ENCODE measurements around the gene PADI4.

Gene PADI4

DNA sequence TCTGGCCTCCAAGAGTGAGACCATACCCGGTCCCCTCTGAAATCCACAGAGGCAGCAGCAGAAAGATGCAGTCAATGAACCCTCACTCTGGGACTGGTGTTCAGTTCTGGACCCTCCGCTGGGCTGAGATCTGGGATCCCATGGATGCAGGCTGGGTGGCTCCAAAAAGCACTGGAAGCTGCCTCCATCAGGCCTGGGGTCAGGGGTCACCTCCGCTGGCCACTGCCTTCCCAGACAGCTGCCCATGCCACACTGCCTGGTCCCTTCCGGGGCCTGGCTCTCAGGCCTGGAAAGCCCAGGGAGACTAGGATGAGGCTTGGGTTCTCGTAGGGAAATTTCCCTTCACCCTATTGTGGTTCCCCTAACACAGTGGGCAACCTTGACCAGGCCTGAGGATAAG, 21.4 kb upstream of the PADI4 start:
- DNase-seq (ENCODE audit: low read depth): no peak

DNA sequence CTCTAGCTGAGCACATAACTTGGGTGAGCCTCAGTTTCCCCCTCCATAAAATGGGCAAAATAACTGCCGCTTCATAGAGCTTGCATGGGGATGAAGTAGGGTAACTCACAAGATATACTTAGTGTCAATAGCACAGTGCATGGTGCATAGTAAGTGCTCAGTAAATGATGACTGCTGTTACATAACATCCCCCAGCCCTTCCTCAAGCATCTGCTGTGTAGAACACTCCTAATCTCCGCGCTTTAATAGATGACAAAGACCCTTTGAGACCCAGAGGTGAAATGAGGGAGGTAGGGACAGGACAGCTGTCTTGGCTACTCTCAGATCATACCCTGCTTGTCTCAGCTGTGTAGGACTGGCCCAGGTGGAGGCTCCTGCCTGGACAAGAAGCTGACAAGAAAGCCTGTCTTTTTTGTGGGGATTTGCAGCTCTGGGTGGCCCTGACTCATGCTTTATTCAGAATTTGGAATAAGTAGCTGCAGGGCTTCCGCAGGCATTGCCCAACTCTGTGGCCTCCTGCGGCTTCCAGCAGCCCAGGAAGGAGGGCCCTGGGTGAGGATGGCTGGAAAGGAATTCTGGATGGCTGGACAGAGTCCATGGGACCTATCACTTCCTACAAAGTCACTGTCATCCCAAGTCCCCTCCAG, 20.7 kb upstream of the PADI4 start:
- DNase-seq (ENCODE audit: low read depth): no peak

DNA sequence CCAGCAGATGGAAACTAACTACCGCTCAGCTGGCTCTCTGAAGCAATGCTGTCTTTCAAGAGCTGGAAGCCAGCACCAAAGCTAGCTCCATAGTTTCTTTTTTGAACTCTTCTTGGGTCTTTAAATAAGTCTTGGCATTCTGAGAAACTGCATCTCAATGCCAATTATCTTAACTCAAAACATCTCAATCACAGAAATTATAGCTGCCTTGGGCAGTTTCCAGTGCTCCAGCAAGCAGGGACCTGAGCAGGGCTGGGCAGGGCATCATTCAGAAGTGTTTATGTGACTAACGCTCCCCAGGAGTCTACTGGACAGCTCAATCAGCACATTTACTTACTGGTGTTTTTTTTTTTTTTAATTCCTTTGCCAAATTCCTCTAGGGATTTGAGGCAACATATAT, 18.3 kb upstream of the PADI4 start:
- no peak for DNase-seq (ENCODE audit: low read depth)

GRCh38 chr1:17290553-17290952, 17.4 kb upstream of the PADI4 start:
- DNase-seq (ENCODE audit: low read depth): no peak

DNA sequence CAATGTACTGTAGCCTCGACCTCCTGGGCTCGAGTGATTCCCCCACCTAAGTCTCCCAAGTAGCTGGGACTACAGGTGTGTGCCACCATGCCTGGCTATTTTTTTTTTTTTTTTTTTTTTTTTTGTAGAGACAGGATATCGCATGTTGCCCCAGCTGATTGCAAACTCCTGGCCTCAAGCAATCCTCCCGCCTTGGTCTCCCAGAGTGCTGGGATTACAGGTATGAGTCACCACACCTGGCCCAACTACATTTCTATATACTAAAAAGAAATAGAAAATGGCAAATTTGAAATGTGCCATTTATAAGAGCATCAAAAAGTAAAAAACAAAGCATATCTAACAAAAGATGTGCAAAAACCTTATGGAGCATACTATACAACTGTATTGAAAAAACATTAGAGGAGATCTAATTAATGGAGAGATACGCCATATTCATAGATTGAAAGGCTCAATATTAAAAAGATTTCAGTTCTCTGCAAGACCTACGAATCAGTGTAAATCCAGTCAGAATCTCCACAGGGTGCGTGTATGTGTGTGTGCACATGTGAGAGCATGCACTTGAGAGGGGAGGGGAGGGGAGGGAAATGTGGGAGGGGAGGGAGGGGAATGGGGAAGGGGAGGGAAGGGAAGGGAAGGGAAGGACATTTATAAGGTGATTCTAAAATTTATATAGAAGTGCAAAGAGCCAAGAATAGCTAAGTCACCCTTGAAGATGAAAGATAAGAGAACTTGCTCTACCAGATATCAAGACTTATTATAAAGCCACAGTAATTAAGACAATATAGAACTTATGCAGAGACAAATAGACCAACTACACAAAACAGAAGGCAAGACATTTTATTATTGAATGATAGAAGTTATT, 15.5 kb upstream of the PADI4 start:
- DNase-seq (ENCODE audit: low read depth): no peak

DNA sequence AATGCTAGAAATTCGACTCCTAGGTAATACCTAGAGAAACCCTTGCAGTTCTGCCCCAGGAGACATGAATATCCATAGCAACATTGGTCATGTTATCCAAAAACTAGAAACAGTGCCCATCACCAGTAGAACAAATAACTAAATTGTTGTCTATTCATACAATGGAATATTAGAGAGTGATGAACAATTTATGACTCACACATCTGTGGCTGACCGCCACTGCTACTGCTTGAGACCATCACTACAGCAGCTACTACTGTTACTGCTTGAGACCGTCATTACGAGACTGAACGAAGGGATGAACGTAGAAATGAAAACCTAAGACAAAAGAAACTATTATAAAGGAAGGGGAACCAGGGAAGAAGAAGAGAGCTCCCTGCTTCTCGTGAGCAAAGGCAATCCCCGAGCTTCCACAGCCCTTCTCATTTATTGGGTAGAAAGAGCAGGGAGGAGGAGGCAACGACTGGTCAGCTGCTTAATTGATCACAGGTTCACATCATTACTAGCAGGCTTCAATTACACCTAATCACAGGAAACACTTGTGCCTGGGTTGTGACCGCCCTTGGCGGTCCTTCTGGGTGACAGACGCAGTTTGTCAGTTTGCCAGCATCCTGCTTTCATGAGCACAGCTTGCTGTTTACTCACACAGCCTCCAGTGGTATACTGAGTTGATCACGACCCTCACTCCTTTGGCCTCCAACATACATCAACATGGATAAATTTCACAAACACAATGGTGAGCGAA, 14.1 kb upstream of the PADI4 start:
- DNase-seq (ENCODE audit: low read depth): no peak

DNA sequence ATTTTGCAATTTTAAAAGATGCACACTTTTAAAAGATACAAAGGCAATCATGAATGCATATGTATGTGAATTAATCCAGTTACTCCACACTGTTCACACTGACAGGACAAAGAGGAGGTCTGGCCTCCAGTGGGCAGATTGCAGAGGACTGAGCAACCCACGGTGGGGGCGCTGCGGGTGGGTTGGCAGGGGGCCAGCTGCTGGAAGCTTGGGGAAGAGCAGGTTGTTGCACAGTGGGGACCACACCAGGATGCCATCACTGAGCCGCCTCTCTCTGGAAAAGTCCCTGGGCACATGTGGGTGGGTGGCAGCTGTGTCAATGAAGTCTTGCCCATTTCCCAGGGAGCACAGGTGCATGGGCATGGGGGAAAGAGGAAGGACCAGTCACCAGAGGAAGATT, 12.7 kb upstream of the PADI4 start:
- no peak for DNase-seq (ENCODE audit: low read depth)

GRCh38 chr1:17296086-17296485, 11.9 kb upstream of the PADI4 start:
- DNase-seq (ENCODE audit: low read depth): no peak

- no peak for DNase-seq (ENCODE audit: low read depth)
Observed at GRCh38 chr1:17297991-17298390, 10.0 kb upstream of the PADI4 start.

DNA sequence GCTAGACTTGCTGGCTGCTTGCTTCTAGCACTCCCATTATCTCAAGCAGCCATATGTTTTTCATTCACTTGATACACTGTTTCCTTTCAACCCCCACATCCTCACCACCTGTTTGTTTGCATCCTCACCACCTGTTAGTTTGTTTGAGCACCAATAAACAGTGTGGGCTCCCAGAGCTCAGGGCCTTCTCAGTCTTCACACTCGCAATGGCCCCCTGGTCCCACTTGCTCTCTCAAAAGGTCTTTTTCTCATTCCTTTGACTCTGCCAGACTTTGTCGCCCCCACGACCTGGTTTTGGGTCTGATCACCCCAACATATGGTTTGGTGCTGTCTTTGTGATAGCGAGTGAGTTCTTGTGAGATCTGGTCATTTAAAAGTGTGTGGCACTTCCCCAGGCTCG, 6.2 kb upstream of the PADI4 start:
- DNase-seq (ENCODE audit: low read depth): no peak

GRCh38 chr1:17304151-17304825, 3.7 kb upstream of the PADI4 start:
- DNase-seq (ENCODE audit: low read depth): no peak

GRCh38 chr1:17304826-17305175, 3.2 kb upstream of the PADI4 start:
- no peak for DNase-seq (ENCODE audit: low read depth)

- DNase-seq (ENCODE audit: low read depth): no peak
Observed at GRCh38 chr1:17305576-17306095, 2.4 kb upstream of the PADI4 start.

DNA sequence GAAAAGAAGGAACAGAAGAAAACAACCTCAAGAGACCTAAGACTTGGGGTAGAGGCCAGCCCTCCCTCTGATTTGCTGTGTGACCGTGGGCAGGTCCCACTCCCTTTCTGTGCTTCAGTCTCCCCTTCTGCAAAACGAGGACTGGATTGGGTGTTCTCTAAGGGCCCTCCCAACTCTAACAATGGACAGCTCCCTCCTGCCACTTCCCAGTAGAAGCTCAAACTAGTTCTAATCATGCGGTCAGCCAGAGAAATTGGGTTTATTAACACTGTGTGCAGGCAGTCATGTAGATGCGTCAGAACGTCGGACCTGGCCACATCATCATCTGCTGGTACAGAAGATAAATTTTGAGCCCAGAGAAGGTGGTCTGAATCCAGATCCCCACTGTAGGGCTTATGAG, 1.6 kb upstream of the PADI4 start:
- no peak for DNase-seq (ENCODE audit: low read depth)

DNA sequence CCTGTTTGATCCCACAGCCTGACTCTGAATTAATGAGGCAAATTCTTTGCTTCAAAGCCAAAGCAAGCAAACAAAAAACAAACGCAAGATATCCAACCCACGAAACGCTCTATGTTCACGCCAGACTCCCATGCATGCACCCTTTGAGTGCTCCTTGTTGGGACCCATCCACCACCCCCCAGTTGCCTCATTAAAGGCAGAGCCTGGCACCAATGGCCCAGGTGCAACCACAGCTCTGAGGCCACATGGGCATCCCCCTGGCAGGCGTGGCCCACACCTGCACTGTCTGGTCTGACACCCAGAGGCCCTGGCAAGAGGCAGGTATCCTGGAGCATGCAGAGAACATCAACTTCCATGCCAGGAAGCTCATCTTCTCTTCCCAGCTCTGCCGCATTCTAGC, 1.1 kb upstream of the PADI4 start:
- no peak for DNase-seq (ENCODE audit: low read depth)

DNA sequence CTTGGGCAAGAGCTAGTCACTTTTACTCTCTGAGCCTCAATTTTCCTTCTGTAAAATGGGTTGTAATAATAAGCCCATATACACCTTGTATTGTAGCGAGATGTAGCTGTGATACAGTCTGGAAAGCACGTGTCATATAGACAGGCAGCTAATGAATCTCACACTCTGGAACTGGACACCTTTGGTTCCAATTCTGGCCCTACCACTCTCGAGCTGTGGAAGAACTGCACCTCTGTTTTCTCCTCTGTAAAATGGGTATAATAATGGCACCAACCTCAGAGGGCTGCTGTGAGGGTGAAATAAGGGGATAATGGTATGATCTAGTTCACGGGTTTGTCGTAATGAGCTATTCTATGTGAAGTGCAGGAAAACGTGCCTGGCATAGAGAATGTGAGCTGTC, 668 bp upstream of the PADI4 start:
- no peak for DNase-seq (ENCODE audit: low read depth)

DNA sequence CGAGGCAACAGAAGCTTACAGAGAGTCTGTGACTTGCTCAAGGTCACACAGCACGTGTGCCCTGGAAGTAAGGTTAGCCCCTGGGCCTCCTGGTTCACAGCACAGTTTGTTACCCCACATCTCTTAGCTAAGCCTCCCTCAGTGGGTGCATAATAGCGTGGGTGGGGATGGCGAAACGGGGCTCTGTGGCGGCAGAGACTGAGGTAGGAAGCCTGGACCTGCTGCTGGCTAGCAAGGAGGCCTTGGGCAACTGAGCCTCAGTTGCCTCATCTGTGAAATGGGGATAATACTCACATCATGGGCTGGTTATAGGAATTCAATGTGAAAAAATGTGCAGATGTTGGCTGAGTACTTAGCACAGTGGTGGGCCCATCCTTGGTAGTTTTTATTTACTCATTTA, 596 bp downstream of the PADI4 start:
- DNase-seq (ENCODE audit: low read depth): no peak

DNA sequence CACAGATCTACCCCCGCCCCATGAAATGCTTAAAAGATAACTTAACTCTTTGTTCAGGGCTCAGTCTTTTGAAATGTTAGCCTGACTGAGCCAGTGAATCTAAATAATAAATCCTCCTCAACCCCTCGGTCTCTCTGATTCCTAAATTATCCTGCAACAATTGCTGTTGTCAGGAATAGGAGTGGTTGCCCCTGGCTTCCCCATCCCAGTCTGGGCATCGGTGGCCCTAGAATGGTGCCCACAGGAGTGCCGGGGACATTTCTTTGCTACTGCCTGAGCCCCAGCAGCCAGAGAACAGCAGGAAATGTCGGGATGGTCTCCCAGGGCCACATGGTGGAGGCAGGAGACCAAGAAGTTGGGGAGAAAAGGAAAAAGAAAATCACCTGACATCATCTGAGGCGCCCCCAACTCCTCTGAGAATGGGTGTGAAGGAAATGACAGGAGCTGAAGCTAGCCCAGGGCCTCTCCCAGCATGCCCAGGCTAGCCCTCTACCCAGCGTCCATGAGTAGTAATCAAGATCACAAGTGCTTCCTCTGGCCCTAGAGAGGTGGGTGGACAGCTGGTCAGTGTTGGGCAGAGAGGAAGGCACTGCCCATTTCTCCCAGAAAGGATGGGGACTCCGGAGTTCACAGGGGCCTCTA, 1.6 kb downstream of the PADI4 start:
- DNase-seq (ENCODE audit: low read depth): no peak

GRCh38 chr1:17310068-17310640, 2.2 kb downstream of the PADI4 start:
- DNase-seq (ENCODE audit: low read depth): no peak

GRCh38 chr1:17313530-17314309, 5.7 kb downstream of the PADI4 start:
- DNase-seq (ENCODE audit: low read depth): no peak

- DNase-seq (ENCODE audit: low read depth): no peak
Observed at GRCh38 chr1:17314491-17314971, 6.5 kb downstream of the PADI4 start.
